Hepatic stellate cell (primary cell): ENCODE measurements around the gene PARP3.
A peak's percentile ranks its signal among the peaks of the same experiment; 100 is the strongest.
"Not testable (repeated sequence)": the region's sequence is repeated elsewhere in the genome, so short reads cannot be mapped to it uniquely, and the experiment has no call there.

Experiments
- DNase-seq: peaks from one replicate; pipeline ENCODE4 v3.0.0; 2011; ENCODE audit warnings: low spot score

Gene PARP3

GRCh38 chr3:51941798-51942602, at the start of gene PARP3, which contains the start of gene RRP9:
TSS of gene PARP3 (plus strand) at chr3:51942363. CDS start at chr3:51943356, 993 bp downstream.
TSS of gene RRP9 (minus strand) at chr3:51941904. CDS start at chr3:51941867, 37 bp downstream.
- peak; percentile 100 for DNase-seq

GRCh38 chr3:51894391-51894790, 47.8 kb upstream of the PARP3 start:
- no peak for DNase-seq

GRCh38 chr3:51894939-51895338, 47.2 kb upstream of the PARP3 start:
- DNase-seq: no peak

- DNase-seq: no peak
These were observed 45.4 kb upstream of the PARP3 start for GRCh38 chr3:51896607-51897305.

GRCh38 chr3:51897391-51897790, 44.8 kb upstream of the PARP3 start:
- no peak for DNase-seq

- DNase-seq: not testable (repeated sequence)
These were observed 42.1 kb upstream of the PARP3 start for GRCh38 chr3:51900043-51900442.

GRCh38 chr3:51902361-51902760, 39.8 kb upstream of the PARP3 start:
- DNase-seq: not testable (repeated sequence)

- DNase-seq: no peak
These were observed 37.9 kb upstream of the PARP3 start for GRCh38 chr3:51904034-51904823.

- DNase-seq: no peak
These were observed 34.1 kb upstream of the PARP3 start for GRCh38 chr3:51908026-51908425.

GRCh38 chr3:51916418-51916817, 25.7 kb upstream of the PARP3 start:
- no peak for DNase-seq

GRCh38 chr3:51921081-51921578, 21.0 kb upstream of the PARP3 start:
- no peak for DNase-seq

- DNase-seq: no peak
These were observed 14.8 kb upstream of the PARP3 start for GRCh38 chr3:51927061-51927977.

- no peak for DNase-seq
These were observed 13.7 kb upstream of the PARP3 start for GRCh38 chr3:51928438-51928837.

- not testable (repeated sequence) for DNase-seq
These were observed 13.2 kb upstream of the PARP3 start for GRCh38 chr3:51928981-51929380.

GRCh38 chr3:51929420-51930003, 12.7 kb upstream of the PARP3 start:
- DNase-seq: no peak

- DNase-seq: no peak
These were observed 11.7 kb upstream of the PARP3 start for GRCh38 chr3:51930439-51930838.

GRCh38 chr3:51931756-51932155, 10.4 kb upstream of the PARP3 start:
- no peak for DNase-seq

GRCh38 chr3:51932471-51933370, 9.4 kb upstream of the PARP3 start:
- DNase-seq: no peak

GRCh38 chr3:51933471-51934138, 8.6 kb upstream of the PARP3 start:
- DNase-seq: no peak
